ENCODE data around the gene NRG4.

The NRG4 gene

DNA sequence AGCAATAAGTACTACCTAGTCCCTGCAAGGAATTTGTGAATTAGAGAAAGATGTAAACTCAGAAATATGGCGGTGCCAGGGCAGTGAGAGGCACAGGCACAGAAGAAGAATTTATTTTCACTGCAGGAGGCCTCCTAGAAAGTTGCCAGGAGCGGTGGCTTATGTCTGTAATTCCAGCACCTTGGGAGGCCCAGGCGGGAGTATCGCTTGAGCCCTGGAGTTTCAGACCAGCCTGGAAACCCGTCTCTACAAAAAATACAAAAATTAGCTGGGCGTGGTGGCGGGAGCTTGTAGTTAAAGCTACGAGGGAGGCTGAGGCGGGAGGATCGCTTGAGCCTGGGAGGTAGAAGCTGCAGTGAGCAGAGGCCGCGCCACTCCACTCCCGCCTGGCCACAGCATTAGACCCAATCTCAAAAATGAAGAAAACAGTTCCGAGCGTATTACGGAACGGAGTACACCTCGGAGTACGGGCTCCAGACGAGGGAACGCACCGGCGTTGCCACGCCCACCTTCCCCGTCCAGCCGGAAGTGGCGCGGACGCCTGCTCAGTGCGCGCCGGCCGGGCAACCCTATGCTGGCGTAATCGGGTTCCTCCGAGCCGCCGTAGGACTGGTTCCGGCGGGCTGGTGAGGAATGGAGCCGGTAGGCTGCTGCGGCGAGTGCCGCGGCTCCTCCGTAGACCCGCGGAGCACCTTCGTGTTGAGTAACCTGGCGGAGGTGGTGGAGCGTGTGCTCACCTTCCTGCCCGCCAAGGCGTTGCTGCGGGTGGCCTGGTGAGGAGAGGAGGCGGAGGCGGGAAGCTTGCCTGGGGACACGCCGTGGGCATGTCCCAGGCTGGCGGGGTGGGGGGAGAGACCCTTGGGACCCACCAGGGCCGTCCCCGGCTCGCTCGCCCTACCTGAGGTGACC, 108.6 kb downstream of the NRG4 start, which contains the start of gene FBXO22:
Gene FBXO22, plus strand, starts transcription at position 548 of the 909 bp plus-strand sequence. Its CDS starts 86 bp downstream, at position 634.
- H4K20me1 ChIP-seq (ENCODE audit: insufficient read depth, low read length, poor library complexity, severe bottlenecking): peaks cover 5% of the 10 kb centered on the region
- no peaks in the 10 kb centered on the region for H3K9me3 ChIP-seq (ENCODE audit: insufficient read depth, low read depth, low read length)
- no peaks in the 10 kb centered on the region for H3K27me3 ChIP-seq (ENCODE audit: insufficient read depth, low read length, poor library complexity, severe bottlenecking)
- H3K4me3 ChIP-seq (ENCODE audit: low read length, poor library complexity, severe bottlenecking): peak within 1 kb of the TSS; percentile 80
- H3K9me2 ChIP-seq (replicated peaks; ENCODE audit: low read depth, low read length): no peaks in the 10 kb centered on the region
- peak within 1 kb of the TSS; percentile 76 for H3K4me2 ChIP-seq (ENCODE audit: low read depth, low read length, poor library complexity, severe bottlenecking)
- H3K79me2 ChIP-seq (ENCODE audit: insufficient read depth, low read length): peaks cover 30% of the 10 kb centered on the region
- TF ChIP-seq EZH2phosphoT487 (IDR thresholded peaks at IDR 0.05; ENCODE audit: borderline replicate concordance) (no peak), CTCF (conservative IDR thresholded peaks at IDR 0.05; ENCODE audit: low read length) (no peak)
- H3K9ac ChIP-seq (ENCODE audit: low read depth, low read length, poor library complexity, severe bottlenecking): peak within 1 kb of the TSS; percentile 95
- H3K36me3 ChIP-seq (ENCODE audit: insufficient read depth, low read length): peaks cover 30% of the 10 kb centered on the region
- peaks cover 12% of the 10 kb centered on the region for H3K4me1 ChIP-seq (ENCODE audit: insufficient read depth, low read length, poor library complexity, severe bottlenecking)
- H3F3A ChIP-seq (ENCODE audit: low read depth): no peaks in the 10 kb centered on the region
- H2AFZ ChIP-seq (ENCODE audit: low read length): peak within 1 kb of the TSS; percentile 82

- Histone ChIP-seq H3K4me1 (ENCODE audit: insufficient read depth, low read length, poor library complexity, severe bottlenecking) (peaks cover 10% of the 10 kb centered on the region), H3K36me3 (ENCODE audit: insufficient read depth, low read length) (peaks cover 42% of the 10 kb centered on the region), H3K9ac (ENCODE audit: low read depth, low read length, poor library complexity, severe bottlenecking) (no peak overlapping the region), H3K4me2 (ENCODE audit: low read depth, low read length, poor library complexity, severe bottlenecking) (no peak overlapping the region), H3K27me3 (ENCODE audit: insufficient read depth, low read length, poor library complexity, severe bottlenecking) (no peaks in the 10 kb centered on the region), H3F3A (ENCODE audit: low read depth) (no peaks in the 10 kb centered on the region), H3K9me2 (replicated peaks; ENCODE audit: low read depth, low read length) (no peaks in the 10 kb centered on the region), H2AFZ (ENCODE audit: low read length) (no peak overlapping the region), H3K9me3 (ENCODE audit: insufficient read depth, low read depth, low read length) (no peaks in the 10 kb centered on the region), H3K79me2 (ENCODE audit: insufficient read depth, low read length) (peaks cover 27% of the 10 kb centered on the region), H3K4me3 (ENCODE audit: low read length, poor library complexity, severe bottlenecking) (no peak overlapping the region), H4K20me1 (ENCODE audit: insufficient read depth, low read length, poor library complexity, severe bottlenecking) (peaks cover 5% of the 10 kb centered on the region)
- TF ChIP-seq CTCF (conservative IDR thresholded peaks at IDR 0.05; ENCODE audit: low read length) (no peak), EZH2phosphoT487 (IDR thresholded peaks at IDR 0.05; ENCODE audit: borderline replicate concordance) (no peak)
Measured at GRCh38 chr15:75902129-75902557, 110.1 kb downstream of the NRG4 start.

GRCh38 chr15:75900577-75900976, 111.6 kb downstream of the NRG4 start:
- no peak overlapping the region for H3K9ac ChIP-seq (ENCODE audit: low read depth, low read length, poor library complexity, severe bottlenecking)
- H3K79me2 ChIP-seq (ENCODE audit: insufficient read depth, low read length): peaks cover 16% of the 10 kb centered on the region
- H3K4me3 ChIP-seq (ENCODE audit: low read length, poor library complexity, severe bottlenecking): no peak overlapping the region
- no peaks in the 10 kb centered on the region for H3K9me2 ChIP-seq (replicated peaks; ENCODE audit: low read depth, low read length)
- H3K27me3 ChIP-seq (ENCODE audit: insufficient read depth, low read length, poor library complexity, severe bottlenecking): no peaks in the 10 kb centered on the region
- TF ChIP-seq EZH2phosphoT487 (IDR thresholded peaks at IDR 0.05; ENCODE audit: borderline replicate concordance) (no peak), CTCF (conservative IDR thresholded peaks at IDR 0.05; ENCODE audit: low read length) (no peak)
- H3K36me3 ChIP-seq (ENCODE audit: insufficient read depth, low read length): peaks cover 49% of the 10 kb centered on the region
- no peaks in the 10 kb centered on the region for H3K9me3 ChIP-seq (ENCODE audit: insufficient read depth, low read depth, low read length)
- no peaks in the 10 kb centered on the region for H4K20me1 ChIP-seq (ENCODE audit: insufficient read depth, low read length, poor library complexity, severe bottlenecking)
- H3K4me1 ChIP-seq (ENCODE audit: insufficient read depth, low read length, poor library complexity, severe bottlenecking): peaks cover 7% of the 10 kb centered on the region
- H2AFZ ChIP-seq (ENCODE audit: low read length): no peak overlapping the region
- no peak overlapping the region for H3K4me2 ChIP-seq (ENCODE audit: low read depth, low read length, poor library complexity, severe bottlenecking)
- no peaks in the 10 kb centered on the region for H3F3A ChIP-seq (ENCODE audit: low read depth)
